ENCODE data around the gene FSIP1. TPM values are rescaled to one million over a fixed set of nuclear protein-coding genes. Genes with fewer than 3 reads are reported as not detected.
A peak's percentile ranks its signal among the peaks of the same experiment; 100 is the strongest.

The FSIP1 gene
- polyA plus RNA-seq, 3 donors, result 0.10 to 0.48 (median 0.21) TPM

GRCh38 chr15:39801641-39802309 is 19.1 kb upstream of the FSIP1 start:
- no peaks in the 10 kb centered on the region for H3K9me3 Mint-ChIP-seq
- H3K9me3 ChIP-seq (replicated peaks in 1 of 2; ENCODE audit: control insufficient read depth in 1 of 2, insufficient read depth in 1 of 2, low read length in 2 of 2), result no peaks in the 10 kb centered on the region
- H3K27me3 Mint-ChIP-seq (ENCODE audit: low read depth in 3 of 3), result peaks cover 0 to 5% (median 0%) of the 10 kb centered on the region in 3 donors
- H3K27ac ChIP-seq (ENCODE audit: low read depth in 1 of 2, low read length in 2 of 2), result no peak overlapping the region
- H3K4me1 ChIP-seq (ENCODE audit: control insufficient read depth in 1 of 2, insufficient read depth in 2 of 2, low read length in 2 of 2), result peaks cover 14 to 17% of the 10 kb centered on the region in 2 donors
- peaks cover 23% of the 10 kb centered on the region for H3K4me1 Mint-ChIP-seq
- no peaks in the 10 kb centered on the region for H3K27me3 ChIP-seq (ENCODE audit: control insufficient read depth in 2 of 2, insufficient read depth in 2 of 2, low read length in 2 of 2)
- 91% methylated on average over 8 of the region's 19 CpGs for WGBS (ENCODE audit: insufficient coverage)
- H3K9ac ChIP-seq (ENCODE audit: insufficient read depth, low read length, poor library complexity, severe bottlenecking), result no peak overlapping the region
- no peak overlapping the region for H3K27ac Mint-ChIP-seq
- DNase-seq, result no peak
- H2AFZ ChIP-seq (ENCODE audit: insufficient read depth, low read depth, low read length, poor library complexity, severe bottlenecking), result no peak overlapping the region
- H3K4me2 ChIP-seq (replicated peaks; ENCODE audit: extremely low read depth, low read length, poor library complexity, severe bottlenecking), result no peak overlapping the region
- no peaks in the 10 kb centered on the region for H4K20me1 ChIP-seq (ENCODE audit: insufficient read depth, low read length)
- intact Hi-C loops (cut with micrococcal nuclease), result no loop called here
- no peaks in the 10 kb centered on the region for H3K79me2 ChIP-seq (ENCODE audit: insufficient read depth, low read length)
- H3K4me3 ChIP-seq (replicated peaks in 1 of 3; ENCODE audit: low read depth in 2 of 3, low read length in 3 of 3), result no peak overlapping the region
- no peaks in the 10 kb centered on the region for H3K36me3 ChIP-seq (replicated peaks in 1 of 2; ENCODE audit: control insufficient read depth in 1 of 2, insufficient read depth in 2 of 2, low read length in 2 of 2)
- no peak overlapping the region for H3K4me3 Mint-ChIP-seq
- peak; percentile 25 for TF ChIP-seq CTCF (IDR thresholded peaks at IDR 0.05)
- H3K36me3 Mint-ChIP-seq, result no peaks in the 10 kb centered on the region

- TF ChIP-seq CTCF (IDR thresholded peaks at IDR 0.05), result no peak
- H3K79me2 ChIP-seq (ENCODE audit: insufficient read depth, low read length), result no peaks in the 10 kb centered on the region
- peak overlapping the region; percentile 19 to 52 for H3K27ac ChIP-seq (ENCODE audit: low read depth in 1 of 2, low read length in 2 of 2)
- Mint-ChIP-seq H3K4me3 (peak overlapping the region; percentile 7 to 77), H3K4me1 (peaks cover 23% of the 10 kb centered on the region), H3K9me3 (no peaks in the 10 kb centered on the region), H3K27ac (peak overlapping the region in 5 of 7 donors; percentile 17 to 48 (median 22)), H3K27me3 (ENCODE audit: low read depth in 3 of 3) (peaks cover 0 to 5% (median 2%) of the 10 kb centered on the region in 3 donors), H3K36me3 (no peaks in the 10 kb centered on the region)
- peaks cover 14 to 17% of the 10 kb centered on the region in 2 donors for H3K4me1 ChIP-seq (ENCODE audit: control insufficient read depth in 1 of 2, insufficient read depth in 2 of 2, low read length in 2 of 2)
- DNase-seq, result peak; percentile 26 to 30 (median 30)
- peak overlapping the region; percentile 53 for H3K4me2 ChIP-seq (replicated peaks; ENCODE audit: extremely low read depth, low read length, poor library complexity, severe bottlenecking)
- H3K36me3 ChIP-seq (replicated peaks in 1 of 2; ENCODE audit: control insufficient read depth in 1 of 2, insufficient read depth in 2 of 2, low read length in 2 of 2), result no peaks in the 10 kb centered on the region
- no peaks in the 10 kb centered on the region for H4K20me1 ChIP-seq (ENCODE audit: insufficient read depth, low read length)
- WGBS (ENCODE audit: insufficient coverage), result 46% methylated on average over 1 of the region's 6 CpGs
- H3K9me3 ChIP-seq (replicated peaks in 1 of 2; ENCODE audit: control insufficient read depth in 1 of 2, insufficient read depth in 1 of 2, low read length in 2 of 2), result no peaks in the 10 kb centered on the region
- no peaks in the 10 kb centered on the region for H3K27me3 ChIP-seq (ENCODE audit: control insufficient read depth in 2 of 2, insufficient read depth in 2 of 2, low read length in 2 of 2)
- H2AFZ ChIP-seq (ENCODE audit: insufficient read depth, low read depth, low read length, poor library complexity, severe bottlenecking), result peak overlapping the region; percentile 75
- H3K4me3 ChIP-seq (replicated peaks in 1 of 3; ENCODE audit: low read depth in 2 of 3, low read length in 3 of 3), result peak overlapping the region in 1 of 3 experiments; percentile 17
- intact Hi-C loops (cut with micrococcal nuclease), result no loop called here
- H3K9ac ChIP-seq (ENCODE audit: insufficient read depth, low read length, poor library complexity, severe bottlenecking), result no peak overlapping the region
Observed at GRCh38 chr15:39799552-39800011, 16.9 kb upstream of the FSIP1 start.

All from CD14-positive monocyte (primary cell).